Fibroblast of skin of back (primary cell): Measurements from ENCODE around the gene CACNA1B.
"Not testable (repeated sequence)": the region's sequence is repeated elsewhere in the genome, so short reads cannot be mapped to it uniquely, and the experiment has no call there.

ENCODE experiments used
- DNase-seq: peaks from one replicate; pipeline ENCODE4 v3.0.0-alpha.2; 2013

CACNA1B gene

DNA sequence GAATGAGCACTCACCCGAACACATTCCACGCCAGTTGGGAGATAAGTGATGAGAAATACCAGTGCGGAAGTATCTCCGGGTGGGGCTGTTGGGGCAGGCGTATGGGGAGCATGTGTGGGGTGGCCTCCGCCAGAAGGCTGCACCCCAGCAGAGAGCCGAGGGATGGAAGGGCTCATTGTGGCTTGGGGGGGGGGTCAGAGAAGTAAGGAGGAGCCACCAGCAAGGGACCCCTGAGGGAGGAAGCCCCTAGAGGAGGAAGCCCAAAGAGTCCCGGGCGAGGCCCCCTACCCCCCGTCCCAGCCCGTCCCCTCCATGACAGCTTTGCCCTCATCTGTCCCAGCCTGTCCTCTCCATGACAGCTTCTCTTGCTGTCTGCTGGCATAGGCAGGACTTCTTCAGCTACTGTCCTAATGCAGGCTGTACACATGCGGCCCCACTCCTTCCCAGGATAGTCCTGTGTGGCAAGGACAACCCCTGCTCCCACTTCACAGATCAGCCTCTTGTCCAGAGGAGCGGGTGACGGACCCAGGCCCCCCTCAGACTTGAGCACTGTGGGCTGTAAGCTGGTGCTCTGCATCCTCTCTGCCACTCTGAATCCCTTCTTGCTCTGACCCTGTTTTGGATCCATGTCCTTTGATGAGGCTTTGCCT, 239.6 kb downstream of the CACNA1B start:
- no peak for DNase-seq

DNA sequence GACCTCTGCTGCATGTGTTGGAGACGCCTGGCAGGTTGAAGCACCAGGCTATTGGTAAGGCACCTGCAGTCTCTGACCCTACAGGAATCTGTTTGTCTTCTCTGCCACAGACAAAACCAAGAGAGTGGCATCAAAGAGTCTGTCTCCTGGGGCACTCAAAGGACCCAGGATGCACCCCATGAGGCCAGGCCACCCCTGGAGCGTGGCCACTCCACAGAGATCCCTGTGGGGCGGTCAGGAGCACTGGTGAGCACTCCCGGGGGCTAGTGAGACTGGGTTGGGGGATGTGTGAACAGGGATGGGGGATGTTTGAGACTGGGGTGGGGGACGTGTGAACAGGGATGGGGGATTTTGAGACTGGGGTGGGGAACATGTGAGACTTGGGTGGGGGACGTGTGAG, 240.3 kb downstream of the CACNA1B start:
- no peak for DNase-seq

- DNase-seq: no peak
These were observed 241.1 kb downstream of the CACNA1B start for GRCh38 chr9:138118601-138119071.

- DNase-seq: no peak
These were observed 241.8 kb downstream of the CACNA1B start for GRCh38 chr9:138119202-138120027.

- DNase-seq: no peak
These were observed 242.5 kb downstream of the CACNA1B start for GRCh38 chr9:138120072-138120471.

- no peak for DNase-seq
These were observed 243.2 kb downstream of the CACNA1B start for GRCh38 chr9:138120511-138121437.

DNA sequence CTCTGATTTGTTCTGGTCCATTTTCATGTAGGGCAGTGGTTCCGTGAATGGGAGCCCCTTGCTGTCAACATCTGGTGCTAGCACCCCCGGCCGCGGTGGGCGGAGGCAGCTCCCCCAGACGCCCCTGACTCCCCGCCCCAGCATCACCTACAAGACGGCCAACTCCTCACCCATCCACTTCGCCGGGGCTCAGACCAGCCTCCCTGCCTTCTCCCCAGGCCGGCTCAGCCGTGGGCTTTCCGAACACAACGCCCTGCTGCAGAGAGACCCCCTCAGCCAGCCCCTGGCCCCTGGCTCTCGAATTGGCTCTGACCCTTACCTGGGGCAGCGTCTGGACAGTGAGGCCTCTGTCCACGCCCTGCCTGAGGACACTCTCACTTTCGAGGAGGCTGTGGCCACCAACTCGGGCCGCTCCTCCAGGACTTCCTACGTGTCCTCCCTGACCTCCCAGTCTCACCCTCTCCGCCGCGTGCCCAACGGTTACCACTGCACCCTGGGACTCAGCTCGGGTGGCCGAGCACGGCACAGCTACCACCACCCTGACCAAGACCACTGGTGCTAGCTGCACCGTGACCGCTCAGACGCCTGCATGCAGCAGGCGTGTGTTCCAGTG, 244.0 kb downstream of the CACNA1B start:
- DNase-seq: no peak

- DNase-seq: no peak
These were observed 244.6 kb downstream of the CACNA1B start for GRCh38 chr9:138122201-138122600.

DNA sequence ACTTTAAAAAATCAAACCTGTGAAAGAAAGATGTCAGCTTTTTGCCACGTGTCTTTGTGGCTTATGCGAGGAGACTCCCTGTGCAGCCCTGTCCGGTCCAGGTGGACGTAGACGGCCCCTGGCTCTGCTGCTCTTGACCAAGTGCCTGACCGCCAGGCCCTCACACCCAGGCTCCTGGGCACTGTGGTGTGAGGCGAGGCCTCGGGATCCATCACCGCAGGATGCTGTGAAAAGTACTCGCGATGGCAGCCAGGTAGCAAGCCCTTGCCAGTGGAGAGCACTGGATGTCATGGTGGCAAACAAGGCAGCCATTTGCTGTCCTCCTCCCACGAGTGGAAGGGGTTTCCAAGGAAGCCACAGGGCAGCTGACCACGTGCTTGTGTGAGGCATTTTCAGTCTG, 245.1 kb downstream of the CACNA1B start:
- no peak for DNase-seq

- DNase-seq: no peak
These were observed 245.5 kb downstream of the CACNA1B start for GRCh38 chr9:138123086-138123485.

GRCh38 chr9:138126090-138126857, 248.7 kb downstream of the CACNA1B start:
- DNase-seq: not testable (repeated sequence)

- DNase-seq: not testable (repeated sequence)
These were observed 249.4 kb downstream of the CACNA1B start for GRCh38 chr9:138126858-138127584.

DNA sequence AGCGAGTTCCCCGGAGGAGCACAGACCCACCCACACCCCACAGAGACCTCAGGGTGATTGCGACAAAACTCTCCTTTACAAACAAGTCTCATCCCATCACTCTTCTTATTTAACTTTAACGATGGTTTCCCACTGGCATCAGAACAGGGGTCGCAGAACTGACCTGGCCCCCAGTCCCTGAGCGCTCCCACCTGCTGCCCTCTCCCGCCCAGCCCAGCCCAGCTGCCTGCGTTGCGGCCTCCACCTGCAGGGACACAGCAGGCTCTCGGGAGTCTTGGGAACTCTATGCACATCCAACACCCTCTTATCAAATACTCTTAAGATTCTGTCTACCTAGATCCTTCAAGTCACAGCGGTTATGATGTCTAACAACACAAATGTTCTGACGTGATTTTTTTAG, 250.4 kb downstream of the CACNA1B start:
- not testable (repeated sequence) for DNase-seq

DNA sequence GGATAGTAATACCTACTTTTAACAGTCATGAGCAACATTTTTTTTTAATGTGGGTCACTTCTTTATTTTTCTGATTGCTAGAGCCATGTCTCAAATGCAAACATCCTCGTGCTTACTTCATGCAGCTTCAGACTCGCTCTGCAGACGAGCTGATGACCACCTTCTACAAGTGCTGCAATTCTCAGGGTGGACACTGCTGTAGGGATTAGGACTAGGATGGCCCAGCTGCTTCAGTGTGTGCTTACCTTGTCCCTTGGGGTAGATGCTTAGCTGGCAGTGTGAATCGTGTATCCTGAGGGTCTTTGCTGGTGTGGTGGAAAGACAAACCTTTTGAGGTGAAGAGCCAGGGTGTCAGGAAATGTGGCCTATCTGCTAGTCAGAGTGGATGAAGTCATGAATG, 251.7 kb downstream of the CACNA1B start:
- not testable (repeated sequence) for DNase-seq

DNA sequence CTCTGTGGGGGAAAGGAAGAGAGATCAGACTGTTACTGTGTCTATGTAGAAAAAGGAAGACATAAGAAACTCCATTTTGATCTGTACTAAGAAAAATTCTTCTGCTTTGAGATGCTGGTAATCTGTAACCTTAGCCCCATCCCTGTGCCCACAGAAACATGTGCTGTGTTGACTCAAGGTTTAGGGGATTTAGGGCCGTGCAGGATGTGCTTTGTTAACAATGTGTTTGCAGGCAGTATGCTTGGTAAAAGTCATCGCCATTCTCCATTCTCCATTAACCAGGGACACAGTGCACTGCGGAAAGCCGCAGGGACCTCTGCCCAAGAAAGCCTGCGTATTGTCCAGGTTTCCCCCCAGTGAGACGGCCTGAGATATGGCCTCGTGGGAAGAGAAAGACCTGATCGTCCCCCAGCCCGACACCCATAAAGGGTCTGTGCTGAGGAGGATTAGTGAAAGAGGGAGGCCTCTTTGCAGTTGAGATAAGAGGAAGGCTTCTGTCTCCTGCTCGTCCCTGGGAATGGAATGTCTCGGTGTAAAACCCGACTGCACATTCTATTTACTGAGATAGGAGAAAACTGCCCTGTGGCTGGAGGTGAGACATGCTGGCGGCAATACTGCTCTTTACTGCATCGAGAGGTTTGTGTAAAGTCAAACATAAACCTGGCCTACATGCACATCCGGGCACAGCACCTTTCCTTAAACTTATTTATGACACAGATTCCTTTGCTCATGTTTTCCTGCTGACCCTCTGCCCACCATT, 255.5 kb downstream of the CACNA1B start:
- not testable (repeated sequence) for DNase-seq

DNA sequence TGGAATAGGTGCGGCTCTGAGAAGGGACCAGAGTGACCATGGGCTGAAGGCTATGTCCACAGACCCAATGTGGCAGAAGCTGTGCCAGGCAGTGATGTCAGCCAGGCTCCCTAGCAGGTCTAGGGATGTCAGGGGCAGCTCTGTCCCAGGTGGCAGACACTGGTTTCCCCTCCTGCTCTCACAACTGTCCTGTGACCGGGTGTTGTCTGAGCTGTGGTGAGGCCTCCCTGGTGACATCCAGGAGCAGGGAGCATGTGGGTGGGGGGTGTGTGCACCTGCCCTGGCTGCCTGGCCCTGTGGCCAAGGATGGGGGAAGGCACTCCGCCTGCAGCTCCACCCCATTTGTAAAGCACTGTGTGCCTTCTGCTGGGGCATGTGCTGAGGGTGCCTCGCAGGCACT, 257.0 kb downstream of the CACNA1B start:
- not testable (repeated sequence) for DNase-seq

DNA sequence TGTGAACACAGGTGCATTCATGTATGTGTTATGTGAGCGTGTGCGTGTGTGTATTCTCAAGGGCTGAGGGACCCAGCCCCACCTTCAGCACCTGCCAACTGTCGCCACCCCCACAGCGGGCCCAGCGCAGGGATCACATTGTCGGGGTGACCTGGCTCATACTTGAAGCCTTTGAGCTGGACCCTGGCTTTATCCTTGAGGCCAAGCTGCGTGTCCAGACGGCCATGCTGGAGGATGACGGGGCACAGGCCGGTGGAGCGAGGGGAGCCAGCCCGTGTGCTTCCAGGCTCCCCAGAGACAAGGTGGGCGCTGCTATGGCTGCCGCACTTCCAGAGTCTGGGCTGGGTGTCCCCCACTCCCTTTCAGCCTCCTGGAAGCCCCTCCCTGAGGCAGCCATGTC, 261.5 kb downstream of the CACNA1B start:
- DNase-seq: not testable (repeated sequence)

DNA sequence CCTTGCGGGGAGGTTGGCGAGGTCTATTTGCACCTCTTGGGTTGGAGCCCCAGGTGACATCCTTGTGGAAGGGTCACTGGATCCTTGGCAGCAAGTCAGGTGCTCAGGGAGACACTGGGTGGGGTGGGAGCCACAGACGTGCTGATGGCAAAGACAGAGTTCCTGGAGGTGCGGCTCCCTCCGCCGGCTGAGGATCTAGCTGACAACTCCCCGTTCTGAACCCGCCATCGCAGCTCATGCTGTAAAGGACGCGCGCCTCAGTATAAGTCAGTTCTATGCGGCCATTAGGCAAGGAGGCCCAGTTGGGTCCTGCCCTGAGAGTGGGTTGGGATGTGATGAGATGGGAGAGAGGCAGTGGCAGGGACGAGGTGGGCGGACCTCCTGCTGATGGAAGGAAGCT, 263.4 kb downstream of the CACNA1B start:
- DNase-seq: not testable (repeated sequence)

DNA sequence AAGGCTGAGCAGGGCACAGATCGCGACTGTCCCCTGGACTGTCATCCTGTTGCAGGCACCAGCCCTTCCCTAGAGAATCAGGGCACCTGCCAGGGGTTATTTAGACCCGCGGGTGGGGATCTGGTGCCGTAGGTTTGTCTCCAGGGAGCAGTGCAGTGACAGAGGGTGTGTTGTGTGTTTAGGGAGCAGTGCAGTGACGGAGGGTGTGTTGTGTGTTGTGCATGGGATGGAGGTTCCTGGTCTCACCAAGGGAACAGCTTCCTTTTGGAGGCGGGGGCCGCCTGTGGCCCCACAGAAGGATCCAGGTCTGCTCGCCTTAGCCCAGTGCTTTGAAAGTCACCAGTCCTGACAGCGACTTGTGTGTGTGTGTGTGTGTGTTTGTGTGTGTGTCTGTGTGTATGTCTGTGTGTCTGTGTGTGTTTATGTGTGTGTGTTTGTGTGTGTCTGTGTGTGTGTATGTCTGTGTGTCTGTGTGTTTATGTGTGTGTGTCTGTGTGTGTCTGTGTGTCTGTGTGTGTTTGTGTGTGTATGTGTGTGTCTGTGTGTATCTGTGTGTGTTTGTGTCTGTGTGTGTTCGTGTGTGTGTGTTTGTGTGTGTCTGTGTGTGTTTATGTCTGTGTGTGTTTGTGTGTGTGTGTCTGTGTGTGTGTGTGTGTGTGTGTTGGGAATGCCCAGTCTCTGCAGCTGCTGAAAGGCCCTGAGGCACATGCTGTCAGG, 265.1 kb downstream of the CACNA1B start:
- DNase-seq: not testable (repeated sequence)
